Superior temporal gyrus (tissue), 1 donor: ENCODE results near the gene VWA1.
"Not testable (repeated sequence)": the region's sequence is repeated elsewhere in the genome, so short reads cannot be mapped to it uniquely, and the experiment has no call there.

Source experiments
- DNase-seq: peaks from one replicate; pipeline ENCODE4 v3.0.0-alpha.2; 2016; ENCODE audit errors: extremely low spot score

The VWA1 gene

DNA sequence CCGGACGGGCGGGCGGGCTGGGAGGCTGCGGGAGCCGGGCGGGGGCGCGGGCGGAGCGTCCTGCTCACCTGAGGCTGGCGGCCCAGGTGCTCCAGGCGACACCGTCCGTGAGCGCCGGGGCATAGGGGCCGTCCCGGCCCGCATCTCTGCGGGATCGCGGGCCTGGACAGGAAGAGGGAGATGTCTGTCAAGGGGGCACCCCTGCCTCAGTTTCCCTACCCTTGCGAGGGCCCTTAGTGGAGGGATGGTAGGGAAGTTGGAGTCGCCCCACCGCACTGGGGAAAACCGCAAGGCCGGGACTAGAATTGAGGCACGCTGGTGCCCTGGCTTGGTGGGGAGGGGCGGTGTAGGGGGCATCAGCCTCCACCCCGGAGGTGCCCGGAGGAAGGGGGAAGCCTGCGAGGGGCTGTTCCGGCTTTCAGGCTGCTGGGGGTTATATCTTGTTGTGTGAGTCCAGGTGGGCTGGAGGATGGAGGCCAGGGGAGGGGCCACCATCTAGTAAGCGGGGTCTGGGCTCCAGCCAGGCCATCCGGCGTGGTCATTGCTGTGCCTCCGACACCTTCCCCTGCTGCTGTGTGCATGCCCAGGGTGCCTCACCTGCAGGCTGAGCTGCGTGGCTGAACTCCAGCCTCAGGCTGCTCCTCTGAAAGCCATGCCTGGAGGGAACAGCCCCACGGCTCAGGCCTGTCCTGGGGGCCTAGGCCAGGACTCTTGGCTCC is 580 bp downstream of the VWA1 start:
- no peak for DNase-seq

DNA sequence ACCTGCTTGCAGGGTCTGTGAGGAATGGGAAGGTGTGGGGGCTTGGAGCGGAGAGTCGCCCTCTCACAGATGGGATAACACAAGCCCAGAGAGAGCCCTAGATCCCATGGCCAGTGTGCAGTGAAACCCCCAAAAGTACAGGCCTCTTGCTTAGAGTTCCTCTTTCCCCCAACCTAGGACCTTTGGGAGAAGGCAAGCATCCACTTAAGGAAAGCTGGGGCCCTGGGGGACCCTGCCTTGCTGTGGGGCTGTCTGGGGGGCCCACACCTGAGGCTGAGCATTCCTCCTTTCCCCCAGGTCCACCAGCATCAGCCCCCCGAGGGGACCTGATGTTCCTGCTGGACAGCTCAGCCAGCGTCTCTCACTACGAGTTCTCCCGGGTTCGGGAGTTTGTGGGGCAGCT is 1.1 kb downstream of the VWA1 start:
- no peak for DNase-seq

DNA sequence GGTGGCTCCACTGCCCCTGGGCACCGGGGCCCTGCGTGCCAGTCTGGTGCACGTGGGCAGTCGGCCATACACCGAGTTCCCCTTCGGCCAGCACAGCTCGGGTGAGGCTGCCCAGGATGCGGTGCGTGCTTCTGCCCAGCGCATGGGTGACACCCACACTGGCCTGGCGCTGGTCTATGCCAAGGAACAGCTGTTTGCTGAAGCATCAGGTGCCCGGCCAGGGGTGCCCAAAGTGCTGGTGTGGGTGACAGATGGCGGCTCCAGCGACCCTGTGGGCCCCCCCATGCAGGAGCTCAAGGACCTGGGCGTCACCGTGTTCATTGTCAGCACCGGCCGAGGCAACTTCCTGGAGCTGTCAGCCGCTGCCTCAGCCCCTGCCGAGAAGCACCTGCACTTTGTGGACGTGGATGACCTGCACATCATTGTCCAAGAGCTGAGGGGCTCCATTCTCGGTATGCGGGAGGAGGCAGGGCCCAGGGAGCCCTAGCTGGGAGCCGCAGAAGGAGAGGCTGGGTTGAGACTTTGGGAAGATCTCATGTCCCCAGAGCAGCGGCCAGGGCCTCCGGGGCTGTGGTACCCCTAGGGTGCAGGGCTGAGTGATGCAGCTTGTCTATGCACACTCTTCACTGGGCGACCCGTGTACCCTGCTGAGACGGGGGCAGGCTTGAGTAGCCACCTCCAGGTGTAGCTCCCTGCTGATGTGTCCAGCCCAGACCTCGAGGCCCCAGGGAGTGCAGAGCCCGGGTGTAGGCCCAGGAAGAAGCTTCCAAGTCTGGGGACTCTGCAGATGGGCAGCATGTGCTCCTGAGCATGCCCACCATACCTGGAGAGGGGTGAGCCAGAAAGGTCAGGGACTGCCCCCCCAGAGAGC is 1.8 kb downstream of the VWA1 start:
- DNase-seq = no peak

DNA sequence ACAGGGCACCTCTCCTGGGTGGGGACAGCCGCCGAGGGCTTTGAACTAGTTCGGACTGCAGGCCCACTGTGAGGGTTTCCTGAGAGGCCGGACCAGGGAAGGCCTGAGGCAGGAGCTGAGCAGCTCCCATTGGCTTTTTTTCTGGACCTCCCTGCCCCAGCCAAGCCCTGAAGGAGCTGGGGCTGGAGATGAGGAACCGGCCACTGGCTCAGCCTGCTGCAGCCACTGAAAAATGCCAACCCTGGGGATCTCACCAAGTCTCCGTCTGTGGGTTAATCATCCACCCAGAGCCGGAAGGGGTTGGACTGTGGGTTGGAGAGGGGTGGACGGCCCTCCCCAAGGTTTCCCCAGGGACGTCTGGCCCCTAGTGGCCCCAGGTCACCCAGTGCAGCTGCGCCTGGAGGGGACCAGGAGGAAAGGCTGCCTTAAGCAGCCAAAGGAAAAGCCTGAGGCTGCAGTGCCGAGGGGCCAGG is 2.5 kb downstream of the VWA1 start:
- DNase-seq = no peak

GRCh38 chr1:1438531-1439381 is 3.3 kb downstream of the VWA1 start:
- no peak for DNase-seq

GRCh38 chr1:1439546-1440261 is 4.2 kb downstream of the VWA1 start:
- no peak for DNase-seq

DNA sequence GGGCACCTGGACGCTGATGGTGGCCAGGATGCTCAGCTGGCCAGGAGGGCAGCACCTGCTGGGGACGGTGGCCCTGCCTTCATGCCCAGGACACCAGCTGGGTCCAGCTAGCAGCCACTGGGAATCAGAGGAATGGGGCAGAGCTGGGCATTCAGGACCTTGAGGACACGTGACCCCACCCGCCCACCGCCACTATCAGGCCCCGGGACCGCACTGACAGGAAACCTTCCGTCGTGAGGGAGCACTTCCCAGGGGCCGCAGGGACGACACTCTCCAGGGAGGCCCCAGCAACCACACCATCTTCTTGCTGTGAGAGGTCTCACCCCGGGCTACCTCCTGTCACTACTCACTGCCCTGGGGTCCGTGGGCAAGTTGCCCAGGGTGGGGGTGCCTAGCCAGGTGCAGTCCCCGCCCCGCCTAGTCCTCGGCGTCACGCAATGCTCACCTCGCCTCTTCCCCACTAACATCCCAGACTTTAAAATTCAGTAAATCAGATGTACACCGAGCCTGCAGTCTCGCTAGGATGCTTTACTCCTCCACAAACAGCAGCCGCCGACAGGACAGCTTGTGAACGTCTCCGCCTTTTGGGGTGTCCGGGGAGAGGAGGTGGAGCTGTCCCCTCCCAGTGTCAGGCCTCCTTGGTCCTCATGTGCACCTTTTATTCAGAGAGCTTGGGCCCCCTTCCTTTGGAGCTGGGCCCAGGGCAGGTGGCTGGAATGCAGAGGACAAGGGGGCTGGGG is 4.9 kb downstream of the VWA1 start:
- no peak for DNase-seq

DNA sequence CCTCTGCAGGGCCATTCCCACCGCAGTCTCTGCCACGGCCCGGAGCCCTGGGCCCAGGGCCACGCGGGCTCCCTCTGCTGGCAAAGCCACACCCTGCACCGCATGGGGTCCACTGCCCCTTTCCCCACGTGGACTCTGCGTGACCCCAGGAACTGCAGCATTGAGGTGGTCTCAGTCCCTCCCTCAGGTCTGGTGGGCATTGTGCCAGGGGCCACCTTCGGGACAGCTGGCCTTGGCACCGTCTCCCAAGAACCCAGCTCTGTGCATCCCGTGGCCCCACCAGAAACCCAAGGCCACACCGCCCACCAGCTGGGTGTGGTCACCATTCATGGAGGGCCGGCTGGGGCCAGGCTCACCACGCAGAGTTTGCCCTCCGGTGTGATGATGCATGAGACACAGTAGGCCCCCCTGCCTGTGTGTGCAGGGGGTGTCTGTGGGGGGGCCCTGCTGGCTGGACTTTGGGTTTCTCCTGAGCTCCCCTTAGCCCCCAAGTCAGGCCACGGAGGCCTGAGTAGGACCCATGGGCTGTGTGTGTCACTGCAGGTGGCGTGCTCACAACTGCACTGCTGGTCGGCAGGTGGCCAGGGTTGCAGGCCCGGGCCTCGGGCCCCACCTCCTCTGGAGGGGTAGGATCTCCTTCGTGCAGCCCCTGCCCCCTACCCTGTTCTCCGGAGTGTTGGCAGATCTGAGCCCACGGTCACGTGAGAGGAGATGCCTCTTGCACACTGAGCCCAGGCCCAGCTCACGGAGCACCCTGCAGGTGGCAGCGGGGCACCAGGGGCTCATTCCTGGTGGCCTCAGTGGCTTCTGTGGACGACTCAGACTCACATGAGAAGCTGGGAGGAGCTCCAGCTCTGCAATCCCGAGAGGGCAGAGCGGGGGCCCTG is 5.8 kb downstream of the VWA1 start:
- DNase-seq = peak; percentile 64

DNA sequence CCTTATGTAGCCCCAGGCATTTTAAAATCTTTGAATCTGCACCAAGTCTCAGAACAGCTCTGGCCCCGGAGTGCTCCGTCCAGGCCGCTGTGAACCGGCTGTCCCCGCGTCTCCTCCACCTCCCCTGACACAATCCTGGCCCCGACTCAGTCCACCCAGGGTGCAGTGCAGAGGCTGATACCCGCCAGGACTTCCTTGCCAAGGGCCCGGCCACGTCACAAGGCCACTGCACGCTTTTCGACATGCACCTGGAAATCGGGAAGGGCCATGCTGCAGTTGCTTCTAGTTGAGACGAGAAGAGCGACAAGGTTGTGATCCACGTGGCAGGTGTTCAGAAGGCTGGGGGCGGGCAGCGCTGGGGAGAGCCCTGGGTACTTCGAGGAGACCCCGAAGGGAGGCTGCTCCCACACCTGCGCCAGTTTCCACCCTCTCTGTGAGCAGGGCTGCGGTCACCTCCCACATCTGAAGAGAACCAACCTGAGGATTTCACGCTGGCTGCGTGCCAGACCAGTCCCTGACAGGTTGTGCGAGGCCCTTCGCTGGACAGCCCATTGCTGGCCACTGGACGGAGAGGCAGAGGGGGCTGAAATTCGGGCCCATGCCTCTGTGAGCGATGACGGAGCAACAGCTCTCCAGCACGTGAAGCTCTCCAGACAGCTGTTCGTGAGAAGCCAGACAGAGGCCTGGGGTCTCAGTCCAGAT is 6.7 kb downstream of the VWA1 start:
- no peak for DNase-seq

DNA sequence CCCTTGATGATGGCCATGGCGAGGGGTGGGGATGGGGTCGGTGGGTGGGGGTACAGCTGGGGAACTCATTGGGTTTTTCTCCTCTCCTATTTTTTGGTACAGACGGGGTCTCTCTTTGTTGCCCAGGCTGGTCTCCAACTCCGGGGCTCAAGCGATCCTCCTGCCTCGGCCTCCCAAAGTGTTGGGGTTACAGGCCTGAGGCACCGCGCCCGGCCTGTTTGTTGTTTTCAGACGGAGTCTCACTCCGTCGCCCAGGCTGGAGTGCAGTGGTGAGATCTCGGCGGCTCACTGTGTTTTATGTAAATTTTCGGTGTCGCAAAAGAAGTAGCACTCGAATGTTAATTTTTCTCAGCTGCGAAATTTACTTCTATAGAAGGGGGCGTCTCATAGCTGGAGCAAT is 11.1 kb downstream of the VWA1 start:
- DNase-seq = not testable (repeated sequence)

DNA sequence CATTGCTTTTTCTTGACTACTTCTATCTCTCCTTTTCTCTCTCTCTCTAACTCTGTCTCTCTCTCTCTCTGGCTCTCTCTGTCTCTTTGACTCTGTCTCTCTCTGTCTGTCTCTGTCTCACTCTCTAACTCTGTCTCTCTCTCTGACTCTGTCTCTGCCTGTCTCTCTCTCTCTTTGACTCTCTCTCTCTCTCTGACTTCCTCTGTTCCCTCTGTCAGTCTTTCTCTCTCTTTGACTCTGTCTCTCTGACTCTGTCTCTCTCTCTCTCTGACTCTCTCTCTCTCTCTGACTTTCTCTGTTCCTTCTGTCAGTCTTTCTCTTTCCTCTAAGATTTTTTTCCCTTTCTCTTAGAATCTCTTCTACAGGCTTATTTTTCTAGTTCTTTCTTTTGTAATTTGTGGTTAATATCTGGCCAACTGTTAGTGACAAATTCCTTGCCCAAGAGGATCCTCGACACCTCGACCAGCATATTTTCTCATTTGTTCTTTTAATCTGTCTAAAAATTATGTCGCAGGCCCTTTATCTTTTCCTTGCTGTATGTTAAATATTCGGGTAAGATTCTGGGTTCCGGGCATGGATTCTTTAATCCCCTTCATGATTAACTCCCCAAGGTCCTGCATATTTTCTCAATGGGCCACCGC is 13.7 kb downstream of the VWA1 start, which contains the start of gene ATAD3C:
Gene ATAD3C, plus strand, starts transcription at position 591 of the 641 bp plus-strand sequence. CDS start 995 bp downstream, outside the sequence.
- DNase-seq = no peak

- not testable (repeated sequence) for DNase-seq
These were observed 15.1 kb downstream of the VWA1 start for GRCh38 chr1:1450616-1451015.

DNA sequence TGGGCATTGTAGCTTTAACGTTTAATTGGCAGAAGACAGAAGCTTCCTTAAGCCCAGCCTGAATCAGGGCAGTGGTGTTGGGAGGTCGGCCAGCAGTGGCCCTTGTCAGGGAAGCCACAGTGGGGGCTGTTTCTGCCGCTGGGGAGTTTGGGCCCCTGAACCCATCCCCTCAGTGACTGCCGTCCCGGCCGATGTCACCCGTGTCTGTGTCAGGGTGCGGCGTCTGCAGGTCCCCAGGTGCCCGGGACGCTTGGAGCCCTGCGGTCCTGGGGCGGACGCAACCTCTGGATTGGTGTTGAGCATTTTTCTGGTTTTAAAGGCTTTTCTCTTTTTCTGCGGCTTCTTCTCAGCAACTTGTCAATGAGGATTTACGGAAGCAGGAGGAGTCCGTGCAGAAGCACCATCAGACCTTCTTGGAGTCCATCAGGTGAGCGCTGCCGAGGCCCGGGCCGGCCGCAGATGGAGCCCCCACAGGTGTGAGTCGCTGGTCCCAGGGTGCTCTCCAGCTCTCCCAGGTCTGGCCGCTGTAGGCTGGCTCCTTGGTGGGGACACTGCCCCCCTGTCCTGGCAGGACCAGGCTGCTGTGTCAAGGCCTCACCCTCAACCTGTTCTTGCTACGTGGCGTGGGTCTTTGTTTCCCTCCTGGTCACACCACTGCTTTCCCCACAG is 16.3 kb downstream of the VWA1 start:
- DNase-seq = no peak

GRCh38 chr1:1452365-1452739 is 16.9 kb downstream of the VWA1 start:
- not testable (repeated sequence) for DNase-seq

DNA sequence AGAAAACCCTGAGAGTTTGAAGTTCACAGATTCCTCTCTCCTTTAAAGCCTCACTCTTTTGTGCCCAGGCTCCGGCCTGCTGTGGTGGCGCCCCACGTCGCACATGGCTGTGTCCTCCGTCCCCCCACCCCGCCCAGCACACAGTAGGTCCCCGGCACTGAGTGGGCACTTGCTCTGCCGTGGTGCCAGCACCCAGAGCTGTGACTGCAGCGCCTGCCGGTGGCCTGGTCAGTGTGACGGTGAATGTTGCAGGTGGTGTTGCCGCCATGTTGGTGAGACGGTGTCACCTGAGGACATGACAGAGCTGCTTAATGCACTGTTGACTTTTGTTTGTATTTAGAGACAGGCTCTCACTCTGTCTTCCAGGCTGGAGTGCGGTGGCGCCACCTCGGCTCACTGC is 17.4 kb downstream of the VWA1 start:
- DNase-seq = no peak

GRCh38 chr1:1454286-1455056 is 19.0 kb downstream of the VWA1 start:
- DNase-seq = not testable (repeated sequence)

DNA sequence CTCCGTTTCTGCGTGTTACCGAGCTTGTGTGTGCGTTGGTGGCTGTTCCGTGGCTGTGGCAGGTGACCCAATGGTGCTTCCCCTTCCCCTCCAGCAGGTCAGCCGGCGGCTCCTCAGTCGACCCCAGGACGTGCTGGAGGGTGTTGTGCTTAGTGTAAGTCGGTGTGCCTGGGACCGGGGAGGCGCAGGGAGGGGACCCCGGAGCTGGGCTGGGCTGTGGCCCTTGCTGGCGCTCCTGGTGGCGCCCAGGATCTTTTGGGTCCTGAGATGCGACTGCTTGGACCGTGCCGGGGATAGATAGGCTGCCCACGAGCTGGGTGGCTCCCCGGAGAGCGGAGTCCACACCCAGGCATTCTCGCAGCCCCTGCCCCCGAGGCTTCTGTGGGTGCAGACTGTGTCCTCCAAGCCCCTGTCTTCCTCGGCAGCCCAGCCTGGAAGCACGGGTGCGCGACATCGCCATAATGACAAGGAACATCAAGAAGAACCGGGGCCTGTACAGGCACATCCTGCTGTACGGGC is 19.9 kb downstream of the VWA1 start:
- no peak for DNase-seq
